HG02938 (cell line): ENCODE data around the gene SERPINB1.
"Not testable (repeated sequence)": the region's sequence is repeated elsewhere in the genome, so short reads cannot be mapped to it uniquely, and the experiment has no call there.

Experiments used
- ATAC-seq: cut with Tn5 transposase; IDR thresholded peaks from one replicate; pipeline ENCODE4 v1.9.1; 2021; ENCODE audit warnings: mild to moderate bottlenecking, moderate library complexity; ENCODE audit not compliant: unreplicated experiment

Gene SERPINB1

GRCh38 chr6:2866171-2866846 is 24.6 kb upstream of the SERPINB1 start:
- ATAC-seq, result peak; percentile 37

- no peak for ATAC-seq
Measured at GRCh38 chr6:2865694-2866151, 24.1 kb upstream of the SERPINB1 start.

GRCh38 chr6:2865270-2865669 is 23.6 kb upstream of the SERPINB1 start:
- ATAC-seq, result no peak

- ATAC-seq, result no peak
Measured at GRCh38 chr6:2863901-2864300, 22.2 kb upstream of the SERPINB1 start.

GRCh38 chr6:2862712-2863181 is 21.1 kb upstream of the SERPINB1 start:
- peak; percentile 60 for ATAC-seq

GRCh38 chr6:2861822-2862164 is 20.1 kb upstream of the SERPINB1 start:
- ATAC-seq, result no peak

- ATAC-seq, result no peak
Measured at GRCh38 chr6:2861060-2861821, 19.6 kb upstream of the SERPINB1 start.

- ATAC-seq, result not testable (repeated sequence)
Measured at GRCh38 chr6:2860706-2861059, 19.0 kb upstream of the SERPINB1 start.

- not testable (repeated sequence) for ATAC-seq
Measured at GRCh38 chr6:2859798-2860705, 18.4 kb upstream of the SERPINB1 start.

GRCh38 chr6:2859185-2859700 is 17.6 kb upstream of the SERPINB1 start:
- no peak for ATAC-seq

- ATAC-seq, result no peak
Measured at GRCh38 chr6:2857580-2858337, 16.1 kb upstream of the SERPINB1 start.

GRCh38 chr6:2857185-2857579 is 15.5 kb upstream of the SERPINB1 start:
- ATAC-seq, result no peak

GRCh38 chr6:2855061-2855519 is 13.4 kb upstream of the SERPINB1 start:
- no peak for ATAC-seq

GRCh38 chr6:2854396-2854982 is 12.8 kb upstream of the SERPINB1 start:
- no peak for ATAC-seq

- ATAC-seq, result peak; percentile 41
Measured at GRCh38 chr6:2853769-2854395, 12.2 kb upstream of the SERPINB1 start.

GRCh38 chr6:2853378-2853768 is 11.7 kb upstream of the SERPINB1 start:
- not testable (repeated sequence) for ATAC-seq

GRCh38 chr6:2852921-2853322 is 11.3 kb upstream of the SERPINB1 start:
- ATAC-seq, result no peak

GRCh38 chr6:2852514-2852855 is 10.8 kb upstream of the SERPINB1 start:
- ATAC-seq, result no peak

GRCh38 chr6:2851727-2852513 is 10.3 kb upstream of the SERPINB1 start:
- ATAC-seq, result no peak
